Measurements from ENCODE around the gene SYNE3.
"Not testable (repeated sequence)": the region's sequence is repeated elsewhere in the genome, so short reads cannot be mapped to it uniquely, and the experiment has no call there.

Gene SYNE3

GRCh38 chr14:95523051-95523814 is 6.8 kb upstream of the SYNE3 start:
- DNase-seq = no peak

DNA sequence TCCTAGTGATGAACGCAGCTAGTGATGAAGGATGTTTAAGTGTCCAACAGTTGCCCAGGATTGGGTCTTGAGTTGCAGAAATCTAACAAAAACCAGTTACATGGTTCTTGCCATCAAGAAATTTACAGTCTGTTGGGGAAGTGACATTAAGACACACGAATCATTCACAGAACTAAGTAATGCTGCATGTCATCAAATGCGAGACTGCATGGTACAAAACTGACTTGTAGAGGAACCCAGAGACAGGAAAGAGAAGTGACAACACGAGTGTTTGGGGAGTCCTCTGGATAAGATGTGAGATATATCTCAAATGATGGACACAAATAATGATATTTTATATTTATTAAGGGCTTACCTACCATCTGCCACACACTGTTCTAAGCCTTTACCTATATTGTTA is 6.1 kb upstream of the SYNE3 start:
- DNase-seq = no peak

DNA sequence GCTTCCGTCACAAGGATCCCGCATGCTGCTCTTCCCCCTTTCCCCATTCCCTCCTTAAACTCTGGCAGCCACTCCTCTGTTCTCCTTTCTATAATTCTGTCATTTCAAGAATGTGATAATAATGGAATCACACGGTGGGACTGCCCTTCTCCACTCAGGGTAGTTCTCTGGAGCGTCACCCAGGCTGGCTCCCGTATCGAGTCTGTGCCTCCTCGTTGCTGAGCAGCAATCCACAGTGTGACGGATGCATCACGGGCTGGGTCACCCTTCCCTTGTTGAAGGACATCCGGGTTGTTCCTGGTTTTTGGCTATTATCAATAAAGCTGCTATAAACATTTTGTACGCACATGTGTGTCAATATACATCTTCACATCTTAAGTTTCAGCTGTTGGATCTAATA is 5.7 kb upstream of the SYNE3 start:
- no peak for DNase-seq

DNA sequence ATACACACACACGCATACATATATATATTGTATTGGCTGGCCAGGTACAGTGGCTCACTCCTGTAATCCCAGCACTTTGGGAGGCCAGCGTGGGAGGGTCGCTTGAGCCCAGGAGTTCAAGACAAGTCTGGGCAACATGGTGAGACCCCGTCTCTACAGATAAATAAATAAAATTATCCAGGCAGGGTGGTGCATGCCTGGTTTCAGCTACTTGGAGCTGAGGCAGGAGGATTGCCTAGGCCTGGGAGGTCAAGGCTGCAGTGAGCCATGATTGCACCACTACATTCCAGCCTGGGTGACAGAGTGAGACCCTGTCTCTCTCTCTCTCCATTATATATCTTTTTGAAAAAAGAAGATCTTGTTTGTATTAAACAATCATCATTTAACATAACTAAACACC is 4.6 kb upstream of the SYNE3 start:
- no peak for DNase-seq

- DNase-seq = no peak
These were observed 3.9 kb upstream of the SYNE3 start for GRCh38 chr14:95520346-95520745.

DNA sequence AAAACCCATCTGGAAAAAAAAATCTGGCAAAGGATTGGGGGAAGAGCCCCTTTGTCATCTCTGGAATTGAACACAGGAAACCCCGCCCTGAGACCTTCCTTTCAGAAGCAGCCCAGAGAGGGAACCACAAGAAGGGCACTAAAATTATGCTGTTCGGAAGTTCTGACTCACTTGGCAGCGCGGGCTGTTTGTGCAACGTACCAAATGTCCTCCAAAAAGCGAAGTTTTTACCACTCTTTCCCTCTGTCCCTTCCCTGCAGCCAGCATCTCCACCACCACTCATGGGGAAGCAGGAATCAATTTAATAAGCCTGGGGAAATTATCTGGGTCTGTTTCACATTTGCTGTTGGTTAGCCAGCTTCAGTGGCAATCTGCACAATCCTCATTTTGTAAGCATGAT is 3.2 kb upstream of the SYNE3 start:
- no peak for DNase-seq

- no peak for DNase-seq
These were observed 1.7 kb upstream of the SYNE3 start for GRCh38 chr14:95518045-95518751.

GRCh38 chr14:95515596-95516552 is 576 bp downstream of the SYNE3 start:
- no peak for DNase-seq

DNA sequence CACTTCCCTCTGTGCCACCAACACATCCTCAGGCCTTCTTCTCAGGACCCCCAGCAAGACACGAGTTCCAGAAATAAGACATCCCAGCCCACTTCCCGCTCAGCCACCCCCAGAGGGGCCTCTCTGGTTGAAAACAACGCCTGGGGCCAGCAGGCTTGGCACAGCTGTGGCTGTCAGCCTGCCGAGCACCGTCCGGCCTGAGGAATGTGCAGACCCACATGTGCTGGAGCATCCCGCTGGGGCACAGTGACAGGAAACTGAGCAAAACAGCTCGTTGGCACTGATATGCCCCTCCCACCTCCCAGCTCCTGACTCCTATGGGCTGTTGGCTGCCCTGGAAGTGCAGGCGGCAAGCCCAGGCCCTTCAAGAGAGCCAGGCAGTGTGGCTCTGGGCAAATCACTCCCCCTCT is 1.4 kb downstream of the SYNE3 start:
- DNase-seq = no peak

DNA sequence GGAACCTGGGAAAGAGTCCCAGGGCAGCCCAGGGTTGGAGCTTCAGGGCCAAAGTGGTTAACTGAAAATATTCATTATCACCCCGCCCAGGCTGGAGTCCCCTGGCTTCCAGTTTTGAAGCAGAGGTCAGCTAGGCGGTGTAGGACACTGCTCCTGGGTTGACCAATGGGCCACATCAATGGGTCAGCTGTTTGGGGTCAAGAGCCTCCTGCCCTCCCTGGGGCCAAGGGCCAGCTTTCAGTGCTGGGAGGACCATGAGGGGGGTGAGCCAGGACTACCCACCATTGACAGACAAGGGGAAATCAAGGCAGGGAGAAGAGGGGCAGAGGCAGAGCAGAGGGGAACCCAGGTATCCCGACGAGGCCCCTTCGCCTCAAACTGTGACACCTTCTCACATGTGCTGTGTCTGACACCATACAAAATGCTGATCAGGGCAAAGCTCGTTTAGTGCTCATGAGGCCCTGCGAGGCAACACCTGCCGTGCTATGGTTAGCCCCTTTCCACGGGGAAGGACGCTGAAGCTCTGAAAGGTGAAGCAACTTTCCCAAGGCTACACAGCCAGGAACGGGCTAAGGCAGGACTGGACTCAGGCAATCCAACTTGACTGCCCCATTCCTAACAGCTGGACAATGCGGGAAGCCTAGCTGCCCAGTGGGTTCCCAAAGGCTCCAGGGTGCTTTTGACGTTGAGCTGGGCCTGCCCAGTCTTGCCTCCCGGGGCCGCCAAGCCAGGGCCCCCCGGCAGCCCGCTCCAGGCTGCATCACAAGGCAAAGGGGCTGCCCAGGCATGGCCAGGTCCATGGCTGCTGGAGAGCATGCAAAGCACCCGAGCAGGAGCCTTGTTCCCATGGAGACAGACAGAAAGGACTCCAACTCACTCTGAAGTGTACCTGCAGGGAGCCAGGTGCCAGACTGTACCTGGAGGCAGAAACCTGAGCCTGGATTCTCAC is 2.0 kb downstream of the SYNE3 start:
- DNase-seq = no peak

- DNase-seq = no peak
These were observed 3.2 kb downstream of the SYNE3 start for GRCh38 chr14:95513291-95513690.

DNA sequence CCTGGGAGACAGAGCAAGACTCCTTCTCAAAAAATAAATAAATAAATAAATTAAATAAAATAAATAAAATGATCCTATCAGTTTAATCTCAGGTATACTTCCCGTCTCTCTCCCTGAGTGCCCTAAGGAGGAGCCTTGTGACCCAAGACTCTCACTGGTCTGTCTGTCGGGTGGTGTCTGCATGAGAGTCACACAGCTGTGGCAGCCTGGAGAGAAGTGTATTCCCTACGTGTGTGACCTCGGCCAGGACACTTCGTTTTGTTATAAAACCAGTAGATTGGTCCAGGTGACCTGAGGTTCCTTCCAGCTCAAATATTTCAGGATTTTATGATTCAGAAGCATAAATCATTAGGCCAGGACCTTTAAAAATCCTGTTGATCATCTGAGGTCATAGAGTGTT is 4.8 kb downstream of the SYNE3 start:
- DNase-seq = no peak

DNA sequence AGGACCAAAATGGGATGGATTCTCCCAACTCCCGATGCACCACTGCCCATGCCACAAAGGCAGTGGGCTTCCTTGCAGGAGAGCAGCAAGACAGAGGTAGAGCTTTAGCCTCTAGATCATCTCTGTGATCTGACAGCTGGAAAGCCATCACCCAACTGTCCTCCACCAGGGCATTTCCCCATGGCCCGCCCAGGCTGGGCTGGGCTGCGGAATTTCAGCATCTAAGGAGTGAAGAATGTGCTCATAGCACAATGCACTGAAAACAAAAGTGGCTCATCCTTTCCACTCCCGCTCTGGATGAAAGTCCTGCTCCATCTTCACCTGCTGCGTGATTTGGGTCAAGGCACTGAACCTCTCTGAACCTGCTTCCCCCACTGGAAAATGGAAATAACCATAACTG is 5.6 kb downstream of the SYNE3 start:
- DNase-seq = no peak

DNA sequence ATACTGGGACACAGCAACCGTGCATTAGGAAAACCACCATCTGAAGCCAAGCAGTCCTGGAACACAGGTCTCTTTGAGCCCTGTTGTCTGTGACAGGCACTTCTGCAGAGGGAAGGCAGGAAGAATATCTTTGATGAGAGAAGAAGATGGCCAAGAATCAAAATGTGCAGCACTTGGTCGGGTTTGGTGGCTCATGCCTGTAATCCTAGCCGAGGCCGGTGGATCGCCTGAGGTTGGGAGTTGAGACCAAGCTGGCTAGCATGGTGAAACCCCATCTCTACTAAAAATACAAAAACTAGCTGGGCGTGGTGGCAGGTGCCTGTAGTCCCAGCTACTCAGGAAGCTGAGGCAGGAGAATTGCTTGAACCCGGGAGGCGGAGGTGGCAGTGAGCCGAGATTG is 6.1 kb downstream of the SYNE3 start:
- DNase-seq = not testable (repeated sequence)

- no peak for DNase-seq
These were observed 7.0 kb downstream of the SYNE3 start for GRCh38 chr14:95509495-95509894.

- DNase-seq = no peak
These were observed 8.1 kb downstream of the SYNE3 start for GRCh38 chr14:95508377-95508776.

GRCh38 chr14:95507701-95508103 is 8.7 kb downstream of the SYNE3 start:
- DNase-seq = peak; percentile 44

- DNase-seq = no peak
These were observed 9.3 kb downstream of the SYNE3 start for GRCh38 chr14:95507174-95507573.

GRCh38 chr14:95505030-95505589 is 11.3 kb downstream of the SYNE3 start:
- DNase-seq = no peak

GRCh38 chr14:95504135-95505029 is 12.1 kb downstream of the SYNE3 start:
- DNase-seq = no peak

All from kidney glomerular epithelial cell (primary cell).